ENCODE measurements around the gene SLC6A11. TPM values are rescaled to one million over a fixed set of nuclear protein-coding genes. Genes with fewer than 3 reads are reported as not detected.

Gene SLC6A11
- total RNA-seq, 2 experiments from 2014 or later = not detected

DNA sequence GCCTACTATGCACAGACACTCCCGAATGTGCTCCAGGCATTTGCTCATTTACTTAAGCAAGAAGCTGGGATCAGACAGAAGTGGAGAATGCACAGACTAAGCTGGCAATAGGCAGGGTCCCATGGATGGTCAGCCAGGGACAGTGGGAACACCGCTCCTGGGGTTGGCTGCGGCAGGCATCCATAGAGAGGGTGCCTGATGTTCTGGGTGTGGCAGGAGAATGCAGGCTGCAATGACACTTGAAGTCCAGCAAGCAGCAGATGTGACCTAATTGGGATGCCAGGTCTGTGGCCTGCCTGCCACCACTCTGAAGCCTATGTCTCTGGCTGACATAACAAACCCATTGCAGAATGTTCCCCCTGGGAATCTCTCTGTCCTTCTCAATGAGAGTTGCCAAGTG lies 40.2 kb upstream of the SLC6A11 start:
- Mint-ChIP-seq H3K27ac (no peak overlapping the region), H3K9me3 (no peaks in the 10 kb centered on the region), H3K4me1 (ENCODE audit: low read depth) (no peaks in the 10 kb centered on the region), H3K36me3 (ENCODE audit: low read depth) (no peaks in the 10 kb centered on the region), H3K27me3 (peaks cover 64% of the 10 kb centered on the region), H3K4me3 (no peak overlapping the region)
- ChIA-PET CTCF (no interaction called here), POLR2A (no interaction called here)
- H3K4me3 ChIP-seq (ENCODE audit: low read length) = no peak overlapping the region
- H3K36me3 ChIP-seq (ENCODE audit: insufficient read depth, low read length) = no peaks in the 10 kb centered on the region
- peaks cover 0 to 2% of the 10 kb centered on the region in 2 experiments for H3K27me3 ChIP-seq (ENCODE audit: control insufficient read depth in 1 of 2, insufficient read depth in 2 of 2, low read length in 2 of 2)
- H3K27ac ChIP-seq (ENCODE audit: low read depth in 1 of 2, low read length in 2 of 2) = no peak overlapping the region
- ATAC-seq (ENCODE audit: poor library complexity) (no peak), DNase-seq (no peak)
- no peaks in the 10 kb centered on the region for H3K4me1 ChIP-seq (ENCODE audit: insufficient read depth, low read length)
- TF ChIP-seq, protein P1, sequence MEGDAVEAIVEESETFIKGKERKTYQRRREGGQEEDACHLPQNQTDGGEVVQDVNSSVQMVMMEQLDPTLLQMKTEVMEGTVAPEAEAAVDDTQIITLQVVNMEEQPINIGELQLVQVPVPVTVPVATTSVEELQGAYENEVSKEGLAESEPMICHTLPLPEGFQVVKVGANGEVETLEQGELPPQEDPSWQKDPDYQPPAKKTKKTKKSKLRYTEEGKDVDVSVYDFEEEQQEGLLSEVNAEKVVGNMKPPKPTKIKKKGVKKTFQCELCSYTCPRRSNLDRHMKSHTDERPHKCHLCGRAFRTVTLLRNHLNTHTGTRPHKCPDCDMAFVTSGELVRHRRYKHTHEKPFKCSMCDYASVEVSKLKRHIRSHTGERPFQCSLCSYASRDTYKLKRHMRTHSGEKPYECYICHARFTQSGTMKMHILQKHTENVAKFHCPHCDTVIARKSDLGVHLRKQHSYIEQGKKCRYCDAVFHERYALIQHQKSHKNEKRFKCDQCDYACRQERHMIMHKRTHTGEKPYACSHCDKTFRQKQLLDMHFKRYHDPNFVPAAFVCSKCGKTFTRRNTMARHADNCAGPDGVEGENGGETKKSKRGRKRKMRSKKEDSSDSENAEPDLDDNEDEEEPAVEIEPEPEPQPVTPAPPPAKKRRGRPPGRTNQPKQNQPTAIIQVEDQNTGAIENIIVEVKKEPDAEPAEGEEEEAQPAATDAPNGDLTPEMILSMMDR (IDR thresholded peaks at IDR 0.05) = no peak
- peaks cover 0 to 9% of the 10 kb centered on the region in 2 experiments for H3K9me3 ChIP-seq (ENCODE audit: control insufficient read depth in 1 of 2, insufficient read depth in 1 of 2, low read length in 2 of 2)
- intact Hi-C loops (cut with DNase I, micrococcal nuclease) = no loop called here

DNA sequence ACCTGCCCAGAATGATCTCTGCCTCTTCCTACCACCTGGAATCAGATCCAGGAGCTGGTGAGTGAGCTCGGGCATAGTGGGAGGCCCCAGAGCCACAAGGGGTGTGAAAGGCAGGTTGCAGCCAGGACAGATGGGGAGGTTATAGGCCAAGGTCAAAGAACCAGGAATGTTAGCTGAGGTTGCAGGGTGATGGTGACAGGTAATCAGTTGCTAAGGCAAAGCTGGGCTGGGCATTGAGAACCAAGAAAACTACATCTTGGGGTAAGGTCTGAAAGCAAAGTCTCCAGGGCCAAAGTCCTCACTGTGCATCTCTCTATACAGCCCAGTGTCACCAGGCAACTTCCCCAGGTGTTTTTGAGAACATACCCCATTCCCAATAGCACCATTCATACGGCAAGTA lies 38.4 kb upstream of the SLC6A11 start:
- no peaks in the 10 kb centered on the region for H3K36me3 Mint-ChIP-seq (ENCODE audit: low read depth)
- H3K27me3 ChIP-seq (ENCODE audit: control insufficient read depth in 1 of 2, insufficient read depth in 2 of 2, low read length in 2 of 2) = peaks cover 0 to 2% of the 10 kb centered on the region in 2 experiments
- ChIA-PET CTCF (no interaction called here), POLR2A (no interaction called here)
- no peaks in the 10 kb centered on the region for H3K36me3 ChIP-seq (ENCODE audit: insufficient read depth, low read length)
- TF ChIP-seq, protein P1 (IDR thresholded peaks at IDR 0.05) = no peak
- no peak overlapping the region for H3K27ac Mint-ChIP-seq
- H3K27ac ChIP-seq (ENCODE audit: low read depth in 1 of 2, low read length in 2 of 2) = no peak overlapping the region
- ATAC-seq (ENCODE audit: poor library complexity) (no peak), DNase-seq (no peak)
- no peaks in the 10 kb centered on the region for H3K4me1 ChIP-seq (ENCODE audit: insufficient read depth, low read length)
- no peaks in the 10 kb centered on the region for H3K4me1 Mint-ChIP-seq (ENCODE audit: low read depth)
- intact Hi-C loops (cut with DNase I, micrococcal nuclease) = no loop called here
- no peaks in the 10 kb centered on the region for H3K9me3 Mint-ChIP-seq
- no peak overlapping the region for H3K4me3 ChIP-seq (ENCODE audit: low read length)
- peaks cover 0 to 4% of the 10 kb centered on the region in 2 experiments for H3K9me3 ChIP-seq (ENCODE audit: control insufficient read depth in 1 of 2, insufficient read depth in 1 of 2, low read length in 2 of 2)
- H3K4me3 Mint-ChIP-seq = no peak overlapping the region
- peaks cover 77% of the 10 kb centered on the region for H3K27me3 Mint-ChIP-seq

DNA sequence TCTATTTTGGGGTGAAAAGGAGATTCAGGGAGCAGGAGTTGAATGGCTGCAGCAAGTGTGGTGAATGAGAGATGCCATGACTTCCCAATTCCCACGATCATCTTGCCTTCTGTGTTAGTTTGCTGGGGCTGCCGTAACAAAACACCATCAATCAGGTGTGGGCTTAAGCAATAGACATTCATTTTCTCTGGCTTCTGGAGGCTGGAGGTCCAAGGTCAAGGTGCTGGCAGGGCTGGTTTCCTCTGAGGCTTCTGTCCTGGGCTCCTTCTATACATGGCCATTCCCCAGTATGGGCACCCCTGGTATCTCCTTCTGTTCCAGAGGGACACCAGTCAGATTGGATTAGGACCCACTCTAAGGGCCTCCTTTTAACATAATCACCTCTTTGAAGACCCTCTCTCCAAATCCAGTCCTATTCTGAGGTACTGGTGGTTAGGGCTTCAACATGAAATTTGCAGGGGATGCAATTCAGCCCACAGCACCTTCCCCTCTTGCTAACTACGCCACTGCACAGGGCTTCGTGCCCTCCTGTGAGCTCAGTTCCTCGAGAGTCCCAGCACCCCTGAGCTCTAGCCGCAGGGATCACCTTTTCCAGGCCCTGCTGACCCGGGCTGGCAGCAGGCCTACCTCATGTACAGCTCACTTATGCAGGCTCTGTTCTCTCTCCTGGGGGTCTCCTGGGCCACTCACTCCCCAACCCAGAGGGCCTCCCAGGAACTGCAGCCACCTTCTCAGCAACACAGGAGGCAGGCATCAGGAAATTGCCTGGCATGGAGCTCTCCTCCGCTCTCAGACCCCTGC lies 37.3 kb upstream of the SLC6A11 start:
- DNase-seq (no peak), ATAC-seq (ENCODE audit: poor library complexity) (no peak)
- Histone ChIP-seq H3K4me1 (ENCODE audit: insufficient read depth, low read length) (no peaks in the 10 kb centered on the region), H3K9me3 (ENCODE audit: control insufficient read depth in 1 of 2, insufficient read depth in 1 of 2, low read length in 2 of 2) (peaks cover 0 to 3% of the 10 kb centered on the region in 2 experiments), H3K27me3 (ENCODE audit: control insufficient read depth in 1 of 2, insufficient read depth in 2 of 2, low read length in 2 of 2) (peaks cover 0 to 2% of the 10 kb centered on the region in 2 experiments), H3K27ac (ENCODE audit: low read depth in 1 of 2, low read length in 2 of 2) (no peak overlapping the region), H3K36me3 (ENCODE audit: insufficient read depth, low read length) (no peaks in the 10 kb centered on the region), H3K4me3 (ENCODE audit: low read length) (no peak overlapping the region)
- intact Hi-C loops (cut with DNase I, micrococcal nuclease) = no loop called here
- peaks cover 74% of the 10 kb centered on the region for H3K27me3 Mint-ChIP-seq
- H3K4me3 Mint-ChIP-seq = no peak overlapping the region
- ChIA-PET POLR2A (no interaction called here), CTCF (no interaction called here)
- H3K27ac Mint-ChIP-seq = no peak overlapping the region
- H3K9me3 Mint-ChIP-seq = no peaks in the 10 kb centered on the region
- H3K4me1 Mint-ChIP-seq (ENCODE audit: low read depth) = no peaks in the 10 kb centered on the region
- TF ChIP-seq, protein P1 (IDR thresholded peaks at IDR 0.05) = no peak
- H3K36me3 Mint-ChIP-seq (ENCODE audit: low read depth) = no peaks in the 10 kb centered on the region

Data from CD4-positive, alpha-beta T cell (primary cell).